ENCODE data around the gene PRR16.
"Not testable (repeated sequence)": the region's sequence is repeated elsewhere in the genome, so short reads cannot be mapped to it uniquely, and the experiment has no call there.

DNA sequence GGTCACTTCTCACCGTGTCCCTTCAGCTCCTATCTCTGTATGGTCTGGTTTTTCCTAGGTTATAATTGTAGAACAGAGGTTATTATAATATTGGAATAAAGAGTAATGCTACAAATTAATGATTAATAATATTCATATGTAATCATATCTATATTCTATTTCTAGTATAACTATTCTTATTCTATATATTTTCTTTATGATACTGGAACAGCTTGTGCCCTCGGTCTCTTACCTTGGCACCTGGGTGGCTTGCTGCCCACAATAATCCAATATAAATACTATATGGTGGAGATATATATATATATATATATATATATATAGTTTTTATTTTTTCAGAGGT is 5.6 kb upstream of the PRR16 start:
- TF ChIP-seq, protein P1, sequence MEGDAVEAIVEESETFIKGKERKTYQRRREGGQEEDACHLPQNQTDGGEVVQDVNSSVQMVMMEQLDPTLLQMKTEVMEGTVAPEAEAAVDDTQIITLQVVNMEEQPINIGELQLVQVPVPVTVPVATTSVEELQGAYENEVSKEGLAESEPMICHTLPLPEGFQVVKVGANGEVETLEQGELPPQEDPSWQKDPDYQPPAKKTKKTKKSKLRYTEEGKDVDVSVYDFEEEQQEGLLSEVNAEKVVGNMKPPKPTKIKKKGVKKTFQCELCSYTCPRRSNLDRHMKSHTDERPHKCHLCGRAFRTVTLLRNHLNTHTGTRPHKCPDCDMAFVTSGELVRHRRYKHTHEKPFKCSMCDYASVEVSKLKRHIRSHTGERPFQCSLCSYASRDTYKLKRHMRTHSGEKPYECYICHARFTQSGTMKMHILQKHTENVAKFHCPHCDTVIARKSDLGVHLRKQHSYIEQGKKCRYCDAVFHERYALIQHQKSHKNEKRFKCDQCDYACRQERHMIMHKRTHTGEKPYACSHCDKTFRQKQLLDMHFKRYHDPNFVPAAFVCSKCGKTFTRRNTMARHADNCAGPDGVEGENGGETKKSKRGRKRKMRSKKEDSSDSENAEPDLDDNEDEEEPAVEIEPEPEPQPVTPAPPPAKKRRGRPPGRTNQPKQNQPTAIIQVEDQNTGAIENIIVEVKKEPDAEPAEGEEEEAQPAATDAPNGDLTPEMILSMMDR (IDR thresholded peaks at IDR 0.05), result not testable (repeated sequence)
- TF ChIP-seq POLR2AphosphoS5, POLR2A, EP300 (IDR thresholded peaks at IDR 0.05): not testable (repeated sequence)
